ENCODE data around the gene SURF2.

DNA sequence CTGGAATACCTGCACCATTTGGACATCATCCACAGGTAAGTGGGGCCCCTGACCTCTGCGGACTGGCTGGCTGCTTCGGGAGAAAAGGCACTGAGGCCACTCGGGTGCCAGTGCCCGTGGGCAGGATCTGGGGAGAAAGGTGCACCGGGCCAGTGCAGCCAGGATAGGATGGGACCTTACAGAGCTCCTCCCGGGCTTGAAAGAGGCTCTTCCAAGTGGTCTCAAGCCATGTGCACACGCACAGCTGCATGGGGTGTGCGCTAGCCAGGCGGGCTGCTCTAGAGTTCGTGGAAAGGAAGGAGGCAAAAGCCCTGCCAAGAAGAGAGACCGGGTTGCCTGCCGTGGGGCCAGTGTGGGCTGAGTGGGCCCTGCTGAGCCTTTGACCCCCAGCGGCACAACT is 33.2 kb downstream of the SURF2 start:
- TF ChIP-seq, protein P1, sequence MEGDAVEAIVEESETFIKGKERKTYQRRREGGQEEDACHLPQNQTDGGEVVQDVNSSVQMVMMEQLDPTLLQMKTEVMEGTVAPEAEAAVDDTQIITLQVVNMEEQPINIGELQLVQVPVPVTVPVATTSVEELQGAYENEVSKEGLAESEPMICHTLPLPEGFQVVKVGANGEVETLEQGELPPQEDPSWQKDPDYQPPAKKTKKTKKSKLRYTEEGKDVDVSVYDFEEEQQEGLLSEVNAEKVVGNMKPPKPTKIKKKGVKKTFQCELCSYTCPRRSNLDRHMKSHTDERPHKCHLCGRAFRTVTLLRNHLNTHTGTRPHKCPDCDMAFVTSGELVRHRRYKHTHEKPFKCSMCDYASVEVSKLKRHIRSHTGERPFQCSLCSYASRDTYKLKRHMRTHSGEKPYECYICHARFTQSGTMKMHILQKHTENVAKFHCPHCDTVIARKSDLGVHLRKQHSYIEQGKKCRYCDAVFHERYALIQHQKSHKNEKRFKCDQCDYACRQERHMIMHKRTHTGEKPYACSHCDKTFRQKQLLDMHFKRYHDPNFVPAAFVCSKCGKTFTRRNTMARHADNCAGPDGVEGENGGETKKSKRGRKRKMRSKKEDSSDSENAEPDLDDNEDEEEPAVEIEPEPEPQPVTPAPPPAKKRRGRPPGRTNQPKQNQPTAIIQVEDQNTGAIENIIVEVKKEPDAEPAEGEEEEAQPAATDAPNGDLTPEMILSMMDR (IDR thresholded peaks at IDR 0.05) = no peak
- TF ChIP-seq POLR2A (IDR thresholded peaks at IDR 0.05) = no peak
